ENCODE results near the gene RPA1.

Gene RPA1

DNA sequence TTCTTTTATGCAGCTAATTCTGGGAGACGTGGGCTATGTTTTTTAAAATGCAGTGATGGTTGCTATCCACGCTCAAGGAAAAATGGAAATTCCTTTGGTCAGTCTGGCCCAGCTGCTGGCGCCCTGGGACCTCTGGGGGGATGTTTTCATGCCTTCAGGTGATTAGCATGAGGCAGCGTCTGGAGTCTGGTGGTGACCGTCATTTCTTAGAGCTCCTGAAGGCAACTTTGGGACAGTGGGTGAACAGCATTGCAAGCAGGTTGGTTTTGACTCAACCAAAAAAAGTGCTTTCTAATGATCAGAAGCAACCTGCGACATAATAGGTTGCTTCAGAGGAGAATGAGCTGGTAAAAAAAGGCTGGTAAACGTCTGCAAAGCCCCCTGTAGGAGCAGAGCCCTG, 82.3 kb downstream of the RPA1 start:
- no peak for DNase-seq

DNA sequence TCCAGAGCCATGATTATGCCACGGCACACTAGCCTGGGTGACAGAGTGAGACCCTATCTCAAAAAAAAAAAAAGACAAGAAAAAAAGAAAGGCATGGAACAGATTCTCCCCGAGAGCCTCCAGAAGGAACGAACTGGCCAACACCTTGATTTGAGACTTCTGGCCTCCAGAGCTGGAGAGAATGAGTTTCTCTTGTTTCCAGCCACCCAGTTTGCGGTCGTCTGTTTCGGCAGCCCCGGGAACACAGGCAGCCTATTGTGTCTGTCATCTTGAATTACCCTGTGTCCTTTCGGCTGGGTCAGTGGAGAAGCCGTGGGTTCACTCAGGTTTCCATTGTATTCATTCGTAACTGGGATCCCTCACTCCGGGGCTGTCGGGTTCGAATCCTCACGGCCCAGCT, 83.9 kb downstream of the RPA1 start:
- DNase-seq = no peak

GRCh38 chr17:1914661-1915083, 84.9 kb downstream of the RPA1 start:
- DNase-seq = no peak

- DNase-seq = no peak
These were observed 86.1 kb downstream of the RPA1 start for GRCh38 chr17:1915889-1916288.

GRCh38 chr17:1916316-1916715, 86.5 kb downstream of the RPA1 start:
- DNase-seq = no peak

- DNase-seq = no peak
These were observed 87.3 kb downstream of the RPA1 start for GRCh38 chr17:1916963-1917715.

DNA sequence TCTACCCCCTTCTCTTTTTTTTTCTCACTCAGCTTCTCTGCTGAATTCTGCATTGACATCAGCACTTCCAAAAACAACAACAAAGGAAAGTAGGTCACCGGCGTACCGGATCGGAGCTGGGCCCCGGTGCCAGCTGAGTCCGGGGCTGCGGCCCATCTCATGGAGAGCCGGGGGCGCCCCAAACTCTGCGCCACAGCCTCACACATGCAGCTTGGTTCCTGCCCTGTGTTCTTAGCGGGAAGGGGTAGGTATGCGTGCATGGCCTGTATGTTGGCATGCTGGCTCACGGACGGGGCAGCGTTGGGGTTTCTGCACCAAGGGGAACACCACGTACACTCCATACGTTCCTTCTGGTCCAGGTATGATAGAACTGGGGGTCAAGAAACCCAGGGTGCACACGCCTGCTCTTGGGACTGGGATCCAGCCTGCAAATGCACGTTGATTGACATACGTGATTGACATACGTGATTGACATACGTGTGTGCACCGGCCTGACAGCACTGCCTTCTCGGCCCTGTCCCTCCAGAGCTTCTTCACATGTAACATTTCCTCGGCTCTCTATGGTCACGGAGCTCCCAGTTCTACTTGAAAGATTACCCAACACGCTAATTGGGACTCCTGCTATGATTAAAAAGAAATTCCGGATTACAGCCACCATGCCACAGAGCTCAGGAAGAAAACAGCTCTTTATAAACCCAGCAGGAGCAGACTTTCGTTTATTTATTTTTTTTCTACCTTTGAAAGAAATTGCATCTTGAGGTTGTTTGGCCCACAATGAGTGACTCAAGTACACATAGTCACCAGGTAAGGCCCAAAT, 88.7 kb downstream of the RPA1 start:
- no peak for DNase-seq

DNA sequence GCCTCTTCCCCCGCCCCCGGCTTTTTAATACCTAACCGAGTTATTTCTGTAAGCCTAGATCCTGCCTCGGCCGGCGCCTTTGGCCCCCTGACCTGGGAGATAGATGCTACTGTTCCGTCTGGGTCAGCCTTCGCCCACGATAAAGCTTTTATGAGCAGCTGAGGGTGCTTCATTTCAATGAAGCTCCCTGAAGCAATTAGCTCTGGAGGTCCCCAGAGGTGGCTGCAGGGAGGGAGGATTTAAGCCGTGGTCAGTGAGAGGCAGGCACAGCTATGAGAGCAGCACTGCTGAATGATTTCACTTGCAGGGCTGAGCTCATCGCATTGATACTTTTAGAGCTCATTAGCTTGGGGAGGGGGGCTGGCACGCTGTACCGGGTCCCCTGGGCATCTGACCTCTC, 89.4 kb downstream of the RPA1 start:
- no peak for DNase-seq

DNA sequence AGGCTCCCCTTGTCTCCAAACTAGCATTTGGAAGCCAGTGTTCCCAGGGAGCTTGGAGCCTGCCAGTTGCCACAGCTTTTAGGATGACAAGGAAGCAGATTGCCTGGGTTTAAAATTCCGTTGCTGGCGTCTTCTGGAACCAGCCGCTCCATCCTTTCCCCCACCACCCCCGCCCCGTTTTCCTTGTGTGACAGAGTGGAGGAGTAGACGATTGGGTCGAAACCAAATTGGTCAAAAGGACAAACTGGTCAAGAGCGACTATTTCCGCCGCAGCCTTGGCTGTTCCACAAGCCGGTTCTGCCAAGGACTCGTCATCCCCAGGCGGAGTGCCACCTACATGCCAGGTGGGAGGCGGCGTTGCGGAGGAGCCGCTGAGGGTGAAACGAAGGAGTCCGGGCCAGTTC, 91.1 kb downstream of the RPA1 start:
- no peak for DNase-seq

DNA sequence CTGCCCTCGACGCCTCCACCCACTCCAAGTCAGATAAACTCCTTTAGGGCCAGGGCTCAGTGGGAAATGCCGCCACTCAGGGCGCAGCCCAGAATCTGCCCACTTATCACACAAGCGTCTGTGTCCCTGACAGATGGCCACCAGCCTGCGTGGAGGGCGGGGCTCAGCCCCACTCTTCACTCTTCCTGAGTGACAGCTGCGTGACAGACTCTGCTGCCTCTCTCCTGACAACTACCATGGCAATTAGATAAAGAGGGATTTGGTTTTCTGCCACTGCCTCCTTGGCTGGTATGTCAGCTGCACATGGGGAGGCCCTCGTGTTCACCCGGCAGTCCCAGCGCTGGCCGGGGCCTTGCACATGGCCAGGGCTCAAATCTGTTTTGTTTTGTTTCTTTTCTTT, 99.2 kb downstream of the RPA1 start:
- no peak for DNase-seq

DNA sequence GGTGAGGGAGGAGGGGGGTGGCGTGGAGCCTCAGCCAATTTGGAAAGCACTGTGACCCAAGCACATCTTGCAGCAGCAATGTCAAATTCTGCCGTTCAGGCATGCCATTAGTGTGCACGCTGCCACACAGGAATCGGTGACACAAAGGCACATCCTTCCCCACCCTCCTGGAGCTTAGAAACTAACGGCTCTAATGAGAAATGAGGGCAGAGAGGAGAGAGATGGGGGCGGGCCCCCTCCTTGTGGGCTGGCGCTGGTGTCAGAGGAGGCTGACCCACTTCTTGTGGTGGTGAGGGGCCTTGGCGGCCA, 100.5 kb downstream of the RPA1 start:
- no peak for DNase-seq

- DNase-seq = peak; percentile 30
These were observed 102.2 kb downstream of the RPA1 start for GRCh38 chr17:1931844-1932579.

DNA sequence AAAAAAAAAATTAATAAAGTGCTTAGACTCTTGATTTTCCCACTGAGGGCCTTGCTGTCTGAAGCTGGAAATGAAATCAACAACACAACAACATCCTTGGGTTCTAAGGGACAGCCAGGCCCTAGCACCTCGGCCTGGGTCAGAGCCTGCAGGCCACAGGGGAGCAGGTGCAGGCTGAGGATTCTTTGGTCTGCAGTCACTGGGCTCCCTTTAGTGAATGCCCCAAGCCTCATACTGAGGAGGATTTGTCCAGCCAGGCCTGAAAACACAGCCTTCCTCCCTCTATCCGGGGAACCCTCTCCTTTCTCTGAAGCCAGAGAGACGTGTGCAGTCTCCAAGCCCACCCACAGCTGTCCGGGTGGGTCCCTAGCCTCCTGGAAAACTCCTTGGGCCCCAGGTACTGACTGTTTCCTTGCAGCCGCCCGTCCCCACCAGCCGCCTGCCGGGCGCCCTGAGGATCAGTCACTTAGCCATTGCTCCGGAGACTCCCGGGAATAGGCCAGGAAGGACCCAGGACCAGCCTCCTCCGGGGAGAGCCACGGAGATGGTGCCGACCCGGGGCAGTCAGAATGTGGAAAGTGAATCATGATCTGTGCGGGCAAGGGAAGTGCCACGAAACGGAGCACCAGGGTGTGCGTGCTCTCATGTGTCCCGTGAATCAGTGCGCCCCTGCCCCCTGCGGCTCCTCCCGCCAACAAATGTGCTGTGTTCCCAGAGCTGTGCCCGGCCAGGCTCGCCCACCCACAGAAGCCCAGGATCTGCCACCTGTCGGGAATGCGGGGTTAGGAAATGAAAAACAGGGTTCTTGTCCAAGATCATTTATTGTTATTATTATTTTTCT, 104.3 kb downstream of the RPA1 start:
- DNase-seq = no peak

DNA sequence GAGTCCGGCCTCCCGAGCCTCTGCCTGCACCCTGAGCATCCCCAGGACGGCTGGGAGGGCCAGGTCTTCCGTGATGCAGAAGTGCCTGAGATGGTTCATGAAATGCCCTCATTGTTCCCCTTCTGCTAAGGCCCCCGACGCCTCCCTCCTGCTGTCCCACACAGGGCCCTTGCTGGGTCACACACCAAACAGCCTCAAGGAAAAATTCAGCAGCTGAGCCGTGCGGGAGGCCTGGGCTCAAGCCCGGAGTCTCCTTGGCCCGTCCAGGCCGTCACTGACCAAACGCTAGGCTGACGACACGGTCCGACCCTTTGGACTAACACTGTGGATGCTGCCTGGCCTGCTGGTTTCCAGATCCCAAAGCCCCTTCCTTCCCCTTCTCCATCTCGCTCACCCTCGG, 105.1 kb downstream of the RPA1 start:
- no peak for DNase-seq

GRCh38 chr17:1936766-1937165, 107.0 kb downstream of the RPA1 start:
- DNase-seq = no peak

DNA sequence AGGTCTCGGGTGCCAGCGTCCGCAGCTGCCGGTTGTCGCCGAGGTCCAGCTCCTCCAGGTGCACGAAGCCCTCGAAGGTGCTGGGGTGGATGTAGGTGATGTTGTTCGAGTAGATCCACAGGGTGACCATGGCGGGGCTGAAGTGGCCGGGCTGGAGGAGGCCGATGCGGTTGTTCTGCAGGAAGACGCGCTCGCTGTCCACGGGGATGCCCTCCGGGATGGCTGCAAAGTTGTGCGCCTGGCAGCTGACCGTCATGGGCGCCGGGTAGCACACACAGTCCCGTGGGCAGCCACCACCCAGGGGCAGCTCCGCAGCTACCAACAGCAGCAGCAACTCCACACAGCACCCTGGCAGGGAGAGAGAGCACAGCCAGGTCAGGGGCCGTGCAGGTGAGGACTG, 107.7 kb downstream of the RPA1 start:
- DNase-seq = no peak

DNA sequence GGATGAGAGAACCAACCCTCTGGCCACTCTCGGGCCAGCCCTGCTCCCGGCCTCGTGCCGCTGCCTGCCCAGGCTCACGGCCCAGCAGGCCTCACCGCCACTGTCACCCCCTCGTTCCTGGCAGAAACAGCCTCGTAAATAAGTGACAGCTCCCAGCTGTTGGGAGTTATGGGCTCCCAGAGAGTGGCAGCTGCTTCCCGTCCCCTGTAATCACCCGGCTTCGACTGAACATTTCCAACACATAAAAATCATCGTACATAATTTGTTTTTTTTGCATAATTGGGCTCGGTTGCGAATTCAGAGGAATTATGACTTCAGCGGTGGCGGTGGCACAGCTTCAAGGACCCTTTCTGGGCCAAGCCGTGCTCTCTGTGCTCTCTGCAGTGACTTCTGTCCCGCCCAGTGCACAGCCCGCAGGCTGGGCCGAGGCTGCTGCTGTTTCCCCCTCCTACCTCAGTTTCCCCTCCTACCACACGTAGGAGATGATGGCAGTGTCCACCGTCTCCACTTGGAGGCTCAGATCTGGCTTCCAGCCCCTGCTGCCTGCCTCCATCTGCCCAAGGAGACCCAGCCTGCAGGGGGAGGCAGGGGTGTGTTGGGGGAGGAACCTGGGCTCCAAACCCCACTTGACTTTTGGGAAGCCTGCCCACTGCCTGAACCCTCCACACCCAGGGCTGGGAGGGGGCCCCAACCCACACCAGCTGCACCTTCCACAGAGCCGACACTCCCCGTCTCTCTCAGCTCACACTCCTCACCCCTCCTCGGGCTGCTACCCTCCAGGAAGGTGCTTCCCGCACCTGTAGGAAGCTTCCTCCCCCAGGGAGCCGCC, 110.4 kb downstream of the RPA1 start:
- no peak for DNase-seq

DNA sequence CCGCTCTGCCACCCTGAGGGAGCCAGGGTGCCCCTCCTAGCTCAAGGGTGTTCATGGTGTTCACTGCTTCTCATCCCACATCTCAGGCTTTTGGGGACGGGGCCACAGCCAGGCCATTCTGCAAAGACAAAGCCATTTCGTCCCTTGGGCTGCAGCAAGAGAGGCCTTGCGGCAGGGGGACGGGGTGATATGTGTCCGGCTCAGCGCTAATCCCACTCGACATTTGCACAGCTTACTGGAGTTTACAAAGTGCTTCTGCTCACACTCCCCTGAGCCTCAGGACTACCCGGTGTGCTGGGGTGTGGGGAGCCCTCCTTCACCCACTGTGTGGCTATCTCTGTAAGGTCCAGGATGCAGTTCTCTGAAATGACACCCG, 111.0 kb downstream of the RPA1 start:
- no peak for DNase-seq

- DNase-seq = no peak
These were observed 111.7 kb downstream of the RPA1 start for GRCh38 chr17:1941272-1942065.

- no peak for DNase-seq
These were observed 112.2 kb downstream of the RPA1 start for GRCh38 chr17:1942066-1942365.

GRCh38 chr17:1942666-1943435, 113.0 kb downstream of the RPA1 start:
- no peak for DNase-seq
